ENCODE data around the gene GTF2IRD1. TPM values are rescaled to one million over a fixed set of nuclear protein-coding genes. Genes with fewer than 3 reads are reported as not detected.

GTF2IRD1 gene
- total RNA-seq, 1 experiment from 2014 or later = 34.3 TPM

DNA sequence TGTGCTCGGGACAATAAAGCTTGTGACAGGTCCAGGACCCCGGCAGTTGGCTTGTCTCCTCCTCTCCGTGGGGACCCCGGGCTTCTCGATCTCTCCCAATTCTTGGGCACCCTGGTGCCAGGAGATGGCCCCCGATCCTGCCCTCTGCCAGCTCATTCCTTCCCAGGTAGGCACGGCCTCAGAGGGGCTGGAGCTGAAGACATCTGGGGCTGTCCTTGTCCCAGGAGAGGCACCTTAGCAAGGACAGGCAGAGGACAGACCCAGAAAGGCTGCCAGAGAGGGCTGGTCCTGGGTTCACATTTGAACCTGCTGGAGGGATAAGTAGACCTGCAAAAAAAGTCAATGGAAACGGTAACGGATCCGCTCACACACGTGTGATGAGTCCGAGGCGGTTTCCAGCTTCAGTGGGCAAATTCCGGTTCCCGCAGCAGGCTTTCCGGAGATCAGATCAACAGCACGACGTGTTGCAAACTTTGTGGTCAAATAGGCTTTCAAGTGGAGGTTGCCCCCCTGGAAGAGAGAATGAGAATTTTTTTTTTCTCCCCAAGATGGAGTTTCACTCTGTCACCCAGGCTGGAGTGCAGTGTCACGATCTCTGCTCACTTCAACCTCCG, 47.7 kb upstream of the GTF2IRD1 start:
- TF ChIP-seq, protein P1, sequence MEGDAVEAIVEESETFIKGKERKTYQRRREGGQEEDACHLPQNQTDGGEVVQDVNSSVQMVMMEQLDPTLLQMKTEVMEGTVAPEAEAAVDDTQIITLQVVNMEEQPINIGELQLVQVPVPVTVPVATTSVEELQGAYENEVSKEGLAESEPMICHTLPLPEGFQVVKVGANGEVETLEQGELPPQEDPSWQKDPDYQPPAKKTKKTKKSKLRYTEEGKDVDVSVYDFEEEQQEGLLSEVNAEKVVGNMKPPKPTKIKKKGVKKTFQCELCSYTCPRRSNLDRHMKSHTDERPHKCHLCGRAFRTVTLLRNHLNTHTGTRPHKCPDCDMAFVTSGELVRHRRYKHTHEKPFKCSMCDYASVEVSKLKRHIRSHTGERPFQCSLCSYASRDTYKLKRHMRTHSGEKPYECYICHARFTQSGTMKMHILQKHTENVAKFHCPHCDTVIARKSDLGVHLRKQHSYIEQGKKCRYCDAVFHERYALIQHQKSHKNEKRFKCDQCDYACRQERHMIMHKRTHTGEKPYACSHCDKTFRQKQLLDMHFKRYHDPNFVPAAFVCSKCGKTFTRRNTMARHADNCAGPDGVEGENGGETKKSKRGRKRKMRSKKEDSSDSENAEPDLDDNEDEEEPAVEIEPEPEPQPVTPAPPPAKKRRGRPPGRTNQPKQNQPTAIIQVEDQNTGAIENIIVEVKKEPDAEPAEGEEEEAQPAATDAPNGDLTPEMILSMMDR (conservative IDR thresholded peaks at IDR 0.05) = no peak
- WGBS (ENCODE audit: extremely low coverage, insufficient read length, low lambda C conversion rate) = no CpG with 5 or more reads among the region's 20 CpGs
- no peak for DNase-seq

More for the DNA sequence above, 47.7 kb upstream of the GTF2IRD1 start:
- peaks cover 5 to 15% of the 10 kb centered on the region in 2 experiments for H3K4me1 Mint-ChIP-seq
- peaks cover 7% of the 10 kb centered on the region for H3K27me3 Mint-ChIP-seq (ENCODE audit: low read depth)
- Histone ChIP-seq H3K9me3 (ENCODE audit: control insufficient read depth, low read depth, low read length) (no peaks in the 10 kb centered on the region), H3K27me3 (ENCODE audit: insufficient read depth, low read length) (no peaks in the 10 kb centered on the region), H3K27ac (ENCODE audit: insufficient read length, low read depth, low read length) (no peak overlapping the region), H3K4ac (ENCODE audit: low read depth, low read length) (no peak overlapping the region), H3K18ac (ENCODE audit: insufficient read length, low read depth, low read length) (no peak overlapping the region), H4K8ac (replicated peaks; ENCODE audit: insufficient read length, low read depth, low read length) (no peak overlapping the region), H2BK5ac (ENCODE audit: insufficient read length, low read length) (no peak overlapping the region), H2AFZ (ENCODE audit: low read length) (no peak overlapping the region), H3K9ac (ENCODE audit: extremely low read depth, insufficient read length, low read length) (no peak overlapping the region), H2AK5ac (ENCODE audit: insufficient read length, low read length) (no peak overlapping the region), H3K4me2 (ENCODE audit: insufficient read depth, insufficient read length, low read length) (no peak overlapping the region), H3K23me2 (ENCODE audit: insufficient read length, low read depth, low read length, poor library complexity, severe bottlenecking) (no peaks in the 10 kb centered on the region), H2BK20ac (ENCODE audit: low read depth, low read length, poor library complexity, severe bottlenecking) (no peak overlapping the region), H3K4me1 (ENCODE audit: insufficient read depth, low read length) (no peaks in the 10 kb centered on the region), H3T11ph (ENCODE audit: low read length) (no peak overlapping the region), H3K79me1 (ENCODE audit: insufficient read depth, low read depth, low read length, poor library complexity, severe bottlenecking) (no peaks in the 10 kb centered on the region), H2BK15ac (ENCODE audit: low read depth, low read length) (no peak overlapping the region), H3K14ac (ENCODE audit: insufficient read depth, low read length) (no peak overlapping the region), H3K56ac (ENCODE audit: insufficient read length, low read depth, low read length) (no peak overlapping the region), H2BK120ac (ENCODE audit: low read depth, low read length, poor library complexity, severe bottlenecking) (no peak overlapping the region), H3K79me2 (ENCODE audit: insufficient read depth, low read length) (no peaks in the 10 kb centered on the region), H4K5ac (ENCODE audit: insufficient read length, low read depth, low read length) (no peak overlapping the region), H4K91ac (ENCODE audit: insufficient read length, low read depth, low read length) (no peak overlapping the region), H2BK12ac (ENCODE audit: insufficient read length, low read depth, low read length) (no peak overlapping the region), H4K20me1 (ENCODE audit: control insufficient read depth, insufficient read depth, insufficient read length) (no peaks in the 10 kb centered on the region), H3K23ac (ENCODE audit: insufficient read length, low read depth, low read length) (no peak overlapping the region)
- H3K4me3 Mint-ChIP-seq = no peak overlapping the region
- peaks cover 6 to 12% (median 9%) of the 10 kb centered on the region in 3 experiments; a peak in 6 of 7 replicates for H3K36me3 Mint-ChIP-seq (ENCODE audit: insufficient read depth in 1 of 3, low read depth in 3 of 3)
- no peak overlapping the region for H3K27ac Mint-ChIP-seq
- no peaks in the 10 kb centered on the region; a peak in 1 of 5 replicates for H3K9me3 Mint-ChIP-seq

All from H9 (cell line).